SK-N-SH treated with all-trans-retinoic acid at 6 μM for 48 hours (cell line): ENCODE measurements around the gene NXN.

Experiments used
- TCF4 ChIP-seq: fragments of 250-450 bp; sonication (Bioruptor Pico); IDR thresholded peaks from 2 replicates; pipeline ENCODE4 v1.8.0; 2021; ENCODE audit warnings: mild to moderate bottlenecking, moderate library complexity, borderline replicate concordance
- ZFP3 ChIP-seq: fragments of 250-450 bp; sonication (Bioruptor Pico); IDR thresholded peaks from 2 replicates; pipeline ENCODE4 v1.5.0; 2020; ENCODE audit warnings: mild to moderate bottlenecking, moderate library complexity
- ZNF70 ChIP-seq: fragments of 450-650 bp; formaldehyde crosslinking; IDR thresholded peaks from 2 replicates; pipeline ENCODE4 v1.5.0; 2020; ENCODE audit warnings: mild to moderate bottlenecking, moderate library complexity
- TF ChIP-seq, protein P1 (sequence below): fragments of 250-450 bp; sonication (Bioruptor Pico); IDR thresholded peaks from 2 replicates; pipeline ENCODE4 v1.5.1; 2020; ENCODE audit warnings: low read depth, mild to moderate bottlenecking, moderate library complexity
- TF ChIP-seq, protein P2 (sequence below): fragments of 250-450 bp; sonication (Bioruptor Pico); IDR thresholded peaks from 2 replicates; pipeline ENCODE4 v1.8.0; 2020; ENCODE audit warnings: mild to moderate bottlenecking, moderate library complexity, borderline replicate concordance

DNA sequence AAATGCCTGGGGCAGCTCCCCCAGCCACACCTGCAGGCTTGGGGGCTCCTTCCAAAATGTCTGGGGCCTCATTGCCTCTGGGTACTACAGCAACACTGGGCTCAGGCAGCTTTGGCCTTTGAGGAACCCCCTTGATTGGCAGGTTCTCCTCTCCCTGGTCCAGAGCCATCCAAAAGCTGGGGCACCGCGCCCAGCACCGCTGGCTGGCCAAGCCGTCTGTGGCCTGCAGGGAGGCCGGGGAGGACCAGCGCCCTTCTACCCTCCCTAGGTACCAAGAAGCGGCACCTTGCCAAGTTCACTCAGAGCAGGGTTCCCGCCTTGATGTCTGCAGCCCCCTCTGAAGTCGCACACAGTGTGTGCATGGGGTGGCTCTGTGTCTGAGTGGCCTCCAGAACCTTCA, 47.5 kb upstream of the NXN start:
- TF ChIP-seq, protein P1, sequence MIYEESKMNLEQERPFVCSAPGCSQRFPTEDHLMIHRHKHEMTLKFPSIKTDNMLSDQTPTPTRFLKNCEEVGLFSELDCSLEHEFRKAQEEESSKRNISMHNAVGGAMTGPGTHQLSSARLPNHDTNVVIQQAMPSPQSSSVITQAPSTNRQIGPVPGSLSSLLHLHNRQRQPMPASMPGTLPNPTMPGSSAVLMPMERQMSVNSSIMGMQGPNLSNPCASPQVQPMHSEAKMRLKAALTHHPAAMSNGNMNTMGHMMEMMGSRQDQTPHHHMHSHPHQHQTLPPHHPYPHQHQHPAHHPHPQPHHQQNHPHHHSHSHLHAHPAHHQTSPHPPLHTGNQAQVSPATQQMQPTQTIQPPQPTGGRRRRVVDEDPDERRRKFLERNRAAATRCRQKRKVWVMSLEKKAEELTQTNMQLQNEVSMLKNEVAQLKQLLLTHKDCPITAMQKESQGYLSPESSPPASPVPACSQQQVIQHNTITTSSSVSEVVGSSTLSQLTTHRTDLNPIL (CRISPR knock-in tag) = no peak
- TF ChIP-seq, protein P2, sequence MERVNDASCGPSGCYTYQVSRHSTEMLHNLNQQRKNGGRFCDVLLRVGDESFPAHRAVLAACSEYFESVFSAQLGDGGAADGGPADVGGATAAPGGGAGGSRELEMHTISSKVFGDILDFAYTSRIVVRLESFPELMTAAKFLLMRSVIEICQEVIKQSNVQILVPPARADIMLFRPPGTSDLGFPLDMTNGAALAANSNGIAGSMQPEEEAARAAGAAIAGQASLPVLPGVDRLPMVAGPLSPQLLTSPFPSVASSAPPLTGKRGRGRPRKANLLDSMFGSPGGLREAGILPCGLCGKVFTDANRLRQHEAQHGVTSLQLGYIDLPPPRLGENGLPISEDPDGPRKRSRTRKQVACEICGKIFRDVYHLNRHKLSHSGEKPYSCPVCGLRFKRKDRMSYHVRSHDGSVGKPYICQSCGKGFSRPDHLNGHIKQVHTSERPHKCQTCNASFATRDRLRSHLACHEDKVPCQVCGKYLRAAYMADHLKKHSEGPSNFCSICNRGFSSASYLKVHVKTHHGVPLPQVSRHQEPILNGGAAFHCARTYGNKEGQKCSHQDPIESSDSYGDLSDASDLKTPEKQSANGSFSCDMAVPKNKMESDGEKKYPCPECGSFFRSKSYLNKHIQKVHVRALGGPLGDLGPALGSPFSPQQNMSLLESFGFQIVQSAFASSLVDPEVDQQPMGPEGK = no peak
- TF ChIP-seq TCF4 (CRISPR knock-in tag) (no peak), ZFP3 (CRISPR knock-in tag) (no peak), ZNF70 (CRISPR knock-in tag) (no peak)
